Mammary epithelial cell (primary cell): ENCODE data around the gene PCSK6.

Experiments
- EZH2 ChIP-seq: IDR thresholded peaks from 2 replicates; pipeline ENCODE4 v1.6.1; 2012; ENCODE audit warnings: low read length, inconsistent platforms, borderline replicate concordance
- TF ChIP-seq, protein P1 (sequence below), 2 donors: IDR thresholded peaks in 1 of 2; conservative IDR thresholded peaks in 1 of 2; 2 replicates each; pipeline ENCODE4 v1.5.1; 2011 to 2012; ENCODE audit warnings: inconsistent platforms in 2 of 2, low read length in 2 of 2, mild to moderate bottlenecking in 2 of 2, control low read depth in 1 of 2, low read depth in 1 of 2; ENCODE audit not compliant: insufficient read depth in 1 of 2; ENCODE audit errors: extremely low read depth in 1 of 2

DNA sequence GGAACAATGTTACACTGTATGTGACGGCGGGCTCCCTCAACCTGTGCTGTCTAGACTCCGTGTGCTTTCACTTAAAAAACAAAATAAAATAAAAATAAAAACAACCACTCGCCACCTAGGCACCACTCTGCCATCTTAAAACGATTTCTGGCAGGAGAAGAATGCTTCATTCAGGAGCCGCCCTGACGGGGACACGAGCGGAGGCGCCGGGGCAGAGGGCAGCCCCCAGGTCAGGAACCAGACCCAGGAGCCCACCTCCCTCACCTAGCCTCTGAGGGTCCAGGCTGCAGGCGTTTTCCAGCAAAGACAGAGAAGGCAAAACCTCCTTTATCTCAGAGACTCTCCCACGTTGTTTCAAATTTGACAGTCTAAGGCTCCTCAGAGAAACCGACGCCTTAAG is 109.4 kb downstream of the PCSK6 start:
- TF ChIP-seq, protein P1, sequence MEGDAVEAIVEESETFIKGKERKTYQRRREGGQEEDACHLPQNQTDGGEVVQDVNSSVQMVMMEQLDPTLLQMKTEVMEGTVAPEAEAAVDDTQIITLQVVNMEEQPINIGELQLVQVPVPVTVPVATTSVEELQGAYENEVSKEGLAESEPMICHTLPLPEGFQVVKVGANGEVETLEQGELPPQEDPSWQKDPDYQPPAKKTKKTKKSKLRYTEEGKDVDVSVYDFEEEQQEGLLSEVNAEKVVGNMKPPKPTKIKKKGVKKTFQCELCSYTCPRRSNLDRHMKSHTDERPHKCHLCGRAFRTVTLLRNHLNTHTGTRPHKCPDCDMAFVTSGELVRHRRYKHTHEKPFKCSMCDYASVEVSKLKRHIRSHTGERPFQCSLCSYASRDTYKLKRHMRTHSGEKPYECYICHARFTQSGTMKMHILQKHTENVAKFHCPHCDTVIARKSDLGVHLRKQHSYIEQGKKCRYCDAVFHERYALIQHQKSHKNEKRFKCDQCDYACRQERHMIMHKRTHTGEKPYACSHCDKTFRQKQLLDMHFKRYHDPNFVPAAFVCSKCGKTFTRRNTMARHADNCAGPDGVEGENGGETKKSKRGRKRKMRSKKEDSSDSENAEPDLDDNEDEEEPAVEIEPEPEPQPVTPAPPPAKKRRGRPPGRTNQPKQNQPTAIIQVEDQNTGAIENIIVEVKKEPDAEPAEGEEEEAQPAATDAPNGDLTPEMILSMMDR (conservative IDR thresholded peaks at IDR 0.05 in 1 of 2, IDR thresholded peaks at IDR 0.05 in 1 of 2; ENCODE audit: extremely low read depth in 1 of 2, insufficient read depth in 1 of 2, low read depth in 1 of 2, low read length in 2 of 2): no peak
- TF ChIP-seq EZH2: no peak
